WERI-Rb-1 (cell line): ENCODE measurements around the gene DNASE1L3.

Experiments
- DNase-seq: peaks from one replicate; pipeline ENCODE4 v3.0.0-alpha.2; 2020
- H3K27ac ChIP-seq: fragments of 250-450 bp; sonication (Bioruptor Pico); 2 replicates; pipeline ENCODE4 v1.5.1; 2020; ENCODE audit warnings: mild to moderate bottlenecking, moderate library complexity
- H3K27me3 ChIP-seq: fragments of 250-450 bp; sonication (Bioruptor Pico); 2 replicates; pipeline ENCODE4 v1.5.1; 2021; ENCODE audit warnings: mild to moderate bottlenecking, low read depth, moderate library complexity; ENCODE audit not compliant: insufficient read depth, severe bottlenecking
- H3K36me3 ChIP-seq: fragments of 250-450 bp; sonication (Bioruptor Pico); 2 replicates; pipeline ENCODE4 v1.5.1; 2020; ENCODE audit warnings: mild to moderate bottlenecking, moderate library complexity
- H3K4me3 ChIP-seq: 2 replicates; pipeline ENCODE4 v1.5.1; 2011; ENCODE audit warnings: low read depth, mild to moderate bottlenecking, control low read depth, low read length
- H3K9me3 ChIP-seq: fragments of 250-450 bp; sonication (Bioruptor Pico); 2 replicates; pipeline ENCODE4 v1.5.1; 2021; ENCODE audit warnings: mild to moderate bottlenecking, moderate library complexity; ENCODE audit not compliant: severe bottlenecking
- CTCF ChIP-seq: IDR thresholded peaks from 2 replicates; pipeline ENCODE4 v1.5.1; 2011; ENCODE audit warnings: low read depth, mild to moderate bottlenecking, control low read depth, inconsistent platforms, low read length

Gene DNASE1L3

DNA sequence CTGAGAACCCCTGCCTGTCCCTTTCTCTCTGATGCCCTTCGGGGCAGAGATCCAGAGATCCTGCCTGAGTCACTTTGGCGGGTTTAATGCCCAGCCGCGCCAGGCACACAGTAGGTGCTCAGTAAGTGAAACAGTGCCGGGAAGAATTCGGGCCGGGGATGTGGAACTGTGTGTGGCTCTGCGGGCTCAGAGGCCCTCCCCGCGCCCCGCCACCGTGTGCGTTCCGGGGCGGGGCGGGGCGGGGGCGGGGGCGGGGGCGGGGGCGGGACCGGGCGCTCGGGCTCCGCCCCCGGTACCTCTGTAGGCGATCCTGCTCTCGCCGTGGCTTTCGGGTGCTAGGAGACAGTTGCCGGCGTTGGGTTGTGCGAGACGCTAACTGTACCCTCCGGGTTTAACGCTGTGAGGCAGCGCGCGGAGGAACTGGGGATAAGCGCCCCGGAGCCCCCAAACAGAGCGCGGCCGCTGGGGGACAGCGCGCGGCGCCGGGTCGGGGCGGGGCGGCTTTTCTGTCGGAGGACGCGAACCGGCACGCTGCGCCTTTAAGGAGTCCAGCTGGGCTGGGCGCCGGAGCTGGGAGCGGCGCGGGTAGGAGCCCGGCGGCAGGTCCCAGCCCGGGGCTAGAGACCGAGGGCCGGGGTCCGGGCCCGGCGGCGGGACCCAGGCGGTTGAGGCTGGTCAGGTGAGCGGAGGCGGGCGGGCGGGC lies 26.6 kb upstream of the DNASE1L3 start, which contains the start of gene ABHD6:
ABHD6 (plus strand) TSS at position 555 of the 703 bp plus-strand sequence. CDS start 18,795 bp downstream, outside the sequence.
- Histone ChIP-seq H3K36me3 (no peaks in the 10 kb centered on the region), H3K27ac (peak within 1 kb of the TSS; percentile 77), H3K4me3 (peak within 1 kb of the TSS; percentile 77), H3K27me3 (no peaks in the 10 kb centered on the region), H3K9me3 (no peaks in the 10 kb centered on the region)
- peak; percentile 73 for DNase-seq
- TF ChIP-seq CTCF: peak; percentile 26; the same call in 1 of the 2 replicates

- H3K27me3 ChIP-seq: no peaks in the 10 kb centered on the region
- TF ChIP-seq CTCF: no peak
- DNase-seq: no peak
- peak overlapping the region; percentile 77 for H3K4me3 ChIP-seq
- H3K27ac ChIP-seq: peak overlapping the region; percentile 77
- H3K9me3 ChIP-seq: no peaks in the 10 kb centered on the region
- no peaks in the 10 kb centered on the region for H3K36me3 ChIP-seq
Observed at GRCh38 chr3:58236527-58237237, 25.9 kb upstream of the DNASE1L3 start.

- H3K27ac ChIP-seq: no peak overlapping the region
- H3K4me3 ChIP-seq: no peak overlapping the region
- no peak for DNase-seq
- H3K36me3 ChIP-seq: no peaks in the 10 kb centered on the region
- H3K27me3 ChIP-seq: no peaks in the 10 kb centered on the region
- no peaks in the 10 kb centered on the region for H3K9me3 ChIP-seq
- TF ChIP-seq CTCF: no peak
Observed at GRCh38 chr3:58235970-58236369, 25.2 kb upstream of the DNASE1L3 start.

DNA sequence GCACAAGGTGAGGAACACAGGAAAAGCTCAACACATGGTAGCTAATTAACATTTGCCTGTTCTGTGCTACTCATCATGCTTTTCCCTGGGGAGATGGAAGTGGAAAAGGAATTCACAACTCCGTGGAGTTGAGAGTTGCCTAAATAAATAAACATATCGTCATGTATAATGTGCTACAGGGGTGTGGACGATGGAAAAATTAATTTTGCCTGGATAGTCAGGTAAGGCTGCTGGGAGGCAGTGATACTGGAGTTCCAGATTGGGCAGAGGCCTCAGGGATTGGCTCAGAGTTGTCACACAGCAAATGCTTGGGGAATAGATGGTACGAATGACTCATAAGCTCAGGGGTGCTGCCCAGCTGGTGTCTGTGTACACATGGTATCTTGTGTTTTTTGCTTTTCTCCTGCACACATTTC lies 23.8 kb upstream of the DNASE1L3 start:
- H3K9me3 ChIP-seq: no peaks in the 10 kb centered on the region
- no peak for DNase-seq
- no peak for TF ChIP-seq CTCF
- H3K27me3 ChIP-seq: no peaks in the 10 kb centered on the region
- H3K36me3 ChIP-seq: no peaks in the 10 kb centered on the region
- no peak overlapping the region for H3K4me3 ChIP-seq
- no peak overlapping the region for H3K27ac ChIP-seq

DNA sequence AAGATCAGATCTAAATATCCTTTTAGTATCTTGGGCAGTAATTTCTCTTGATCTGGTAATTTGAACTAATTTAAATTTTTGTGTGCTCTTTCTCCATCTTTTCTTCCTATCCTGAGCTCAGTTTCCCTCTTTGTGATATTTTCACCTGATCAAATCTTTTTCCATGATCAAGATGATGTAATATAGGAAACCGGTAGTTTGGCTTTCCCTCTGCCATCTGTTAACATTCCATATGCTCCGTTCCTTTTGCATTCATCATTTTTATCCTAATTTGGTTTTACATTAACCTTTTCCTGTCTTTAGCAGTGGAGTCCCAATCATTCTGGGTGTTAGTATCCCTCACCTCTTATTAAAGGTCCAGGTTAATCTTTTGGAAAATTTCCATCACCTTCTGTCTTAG lies 20.9 kb upstream of the DNASE1L3 start:
- no peaks in the 10 kb centered on the region for H3K36me3 ChIP-seq
- no peaks in the 10 kb centered on the region for H3K27me3 ChIP-seq
- H3K4me3 ChIP-seq: no peak overlapping the region

More for the DNA sequence above, 20.9 kb upstream of the DNASE1L3 start:
- H3K27ac ChIP-seq: no peak overlapping the region
- TF ChIP-seq CTCF: no peak
- H3K9me3 ChIP-seq: no peaks in the 10 kb centered on the region
- no peak for DNase-seq
